Gastroesophageal sphincter (tissue), 4 donors: ENCODE measurements around the gene SLC19A3. TPM values are rescaled to one million over a fixed set of nuclear protein-coding genes. Genes with fewer than 3 reads are reported as not detected.

Experiments
- ATAC-seq: fragments of 150-250 bp; one replicate; pipeline ENCODE4 v1.9.1; 2016; ENCODE audit warnings: mild to moderate bottlenecking, moderate library complexity
- H3K27ac ChIP-seq, 4 donors: fragments of 200-600 bp; sonication (generic) in 3 of 4; 1 replicate in 3 of 4; 2 replicates in 1 of 4; pipeline ENCODE4 v1.5.1; 2016 to 2019
- H3K27me3 ChIP-seq: fragments of 200-600 bp; sonication (generic); one replicate; pipeline ENCODE4 v1.5.1; 2019
- H3K36me3 ChIP-seq, 2 donors: fragments of 200-600 bp; sonication (generic); one replicate each; pipeline ENCODE4 v1.5.1; 2019; ENCODE audit warnings: control low read depth in 1 of 2
- H3K4me1 ChIP-seq, 3 donors: fragments of 200-600 bp; sonication (generic); 1 replicate in 2 of 3; 2 replicates in 1 of 3; pipeline ENCODE4 v1.5.1; 2016 to 2019; ENCODE audit warnings: control low read depth in 2 of 3
- H3K4me3 ChIP-seq, 2 donors: fragments of 200-600 bp; sonication (generic); one replicate each; pipeline ENCODE4 v1.5.1; 2019; ENCODE audit warnings: mild to moderate bottlenecking in 1 of 2, moderate library complexity in 1 of 2
- H3K9me3 ChIP-seq, 3 donors: fragments of 200-600 bp; sonication (generic); one replicate each; pipeline ENCODE4 v1.5.1; 2017 to 2019; ENCODE audit warnings: control low read depth in 2 of 3
- EP300 ChIP-seq: sonication (generic); formaldehyde crosslinking; IDR thresholded peaks from one replicate; pipeline ENCODE4 v1.6.1; 2017; ENCODE audit warnings: antibody characterized with exemption, mild to moderate bottlenecking
- POLR2A ChIP-seq, 2 donors: fragments of 450-650 bp; IDR thresholded peaks; one replicate each; pipeline ENCODE4 v1.6.1; 2017; ENCODE audit warnings: antibody characterized with exemption in 2 of 2, mild to moderate bottlenecking in 2 of 2, moderate library complexity in 1 of 2
- POLR2AphosphoS5 ChIP-seq: sonication (generic); formaldehyde crosslinking; IDR thresholded peaks from one replicate; pipeline ENCODE4 v1.6.1; 2017; ENCODE audit warnings: antibody characterized with exemption
- WGBS, 2 donors: methylation state at CpG; one replicate each; pipeline ENCODE4 v1.1.5; 2018; ENCODE audit warnings: low coverage in 1 of 2; 5-methylcytosine and 5-hydroxymethylcytosine counted together
- total RNA-seq, 4 donors: library from RNA; depleted of rRNA; stranded (reverse); fragments of >200 nt; gene quantifications; one replicate each; pipeline ENCODE4 v1.1.0, GENCODE V29; 2016
- TF ChIP-seq, protein P1 (sequence below), 4 experiments: fragments of 200-600 bp in 2 of 4; fragments of 450-650 bp in 2 of 4; sonication (generic) in 1 of 4; IDR thresholded peaks; one replicate each; pipeline ENCODE4 v1.5.1; 2017 to 2019; ENCODE audit warnings: antibody characterized with exemption in 4 of 4, mild to moderate bottlenecking in 2 of 4, moderate library complexity in 2 of 4

SLC19A3 gene
- 1 to 10 TPM in 2 of 4 donors, under 1 TPM in 1, not detected in 1; 0.69 to 3.5 (median 1.8) TPM for total RNA-seq

GRCh38 chr2:227717687-227718567 is at the start of gene SLC19A3:
TSS of gene SLC19A3 (minus strand) at chr2:227718028. CDS start at chr2:227702318, 15,710 bp downstream.
- H3K27me3 ChIP-seq = no peaks in the 10 kb centered on the region
- WGBS, 2 donors = 1 to 7% methylated on average over 3 to 15 of the region's 35 CpGs
- peaks cover 0 to 21% (median 5%) of the 10 kb centered on the region in 3 donors for H3K4me1 ChIP-seq
- TF ChIP-seq EP300 (no peak), POLR2A (IDR thresholded peaks at IDR 0.05) (no peak), POLR2AphosphoS5 (peak; percentile 66)
- TF ChIP-seq, protein P1, sequence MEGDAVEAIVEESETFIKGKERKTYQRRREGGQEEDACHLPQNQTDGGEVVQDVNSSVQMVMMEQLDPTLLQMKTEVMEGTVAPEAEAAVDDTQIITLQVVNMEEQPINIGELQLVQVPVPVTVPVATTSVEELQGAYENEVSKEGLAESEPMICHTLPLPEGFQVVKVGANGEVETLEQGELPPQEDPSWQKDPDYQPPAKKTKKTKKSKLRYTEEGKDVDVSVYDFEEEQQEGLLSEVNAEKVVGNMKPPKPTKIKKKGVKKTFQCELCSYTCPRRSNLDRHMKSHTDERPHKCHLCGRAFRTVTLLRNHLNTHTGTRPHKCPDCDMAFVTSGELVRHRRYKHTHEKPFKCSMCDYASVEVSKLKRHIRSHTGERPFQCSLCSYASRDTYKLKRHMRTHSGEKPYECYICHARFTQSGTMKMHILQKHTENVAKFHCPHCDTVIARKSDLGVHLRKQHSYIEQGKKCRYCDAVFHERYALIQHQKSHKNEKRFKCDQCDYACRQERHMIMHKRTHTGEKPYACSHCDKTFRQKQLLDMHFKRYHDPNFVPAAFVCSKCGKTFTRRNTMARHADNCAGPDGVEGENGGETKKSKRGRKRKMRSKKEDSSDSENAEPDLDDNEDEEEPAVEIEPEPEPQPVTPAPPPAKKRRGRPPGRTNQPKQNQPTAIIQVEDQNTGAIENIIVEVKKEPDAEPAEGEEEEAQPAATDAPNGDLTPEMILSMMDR (IDR thresholded peaks at IDR 0.05) = no peak
- ATAC-seq = peak; percentile 95
- H3K27ac ChIP-seq = peak within 1 kb of the TSS in 3 of 4 donors; percentile 59 to 80 (median 79)
- peak within 1 kb of the TSS; percentile 16 to 52 for H3K4me3 ChIP-seq
- no peaks in the 10 kb centered on the region for H3K9me3 ChIP-seq
- no peaks in the 10 kb centered on the region for H3K36me3 ChIP-seq

GRCh38 chr2:227766373-227766883 is 48.6 kb upstream of the SLC19A3 start:
- TF ChIP-seq EP300 = no peak
- peak; percentile 21 for TF ChIP-seq POLR2AphosphoS5
- TF ChIP-seq POLR2A (IDR thresholded peaks at IDR 0.05) = no peak
- TF ChIP-seq, protein P1 (IDR thresholded peaks at IDR 0.05) = peak in 3 of 4 experiments; percentile 81 to 89 (median 84)
- H3K27me3 ChIP-seq = no peaks in the 10 kb centered on the region
- no peak overlapping the region for H3K27ac ChIP-seq
- no peaks in the 10 kb centered on the region for H3K36me3 ChIP-seq
- H3K9me3 ChIP-seq = no peaks in the 10 kb centered on the region
- peaks cover 0 to 8% (median 0%) of the 10 kb centered on the region in 3 donors for H3K4me1 ChIP-seq
- no peak overlapping the region for H3K4me3 ChIP-seq
- 8 to 22% methylated on average over 7 to 9 of the region's 11 CpGs for WGBS, 2 donors
- ATAC-seq = peak; percentile 92

DNA sequence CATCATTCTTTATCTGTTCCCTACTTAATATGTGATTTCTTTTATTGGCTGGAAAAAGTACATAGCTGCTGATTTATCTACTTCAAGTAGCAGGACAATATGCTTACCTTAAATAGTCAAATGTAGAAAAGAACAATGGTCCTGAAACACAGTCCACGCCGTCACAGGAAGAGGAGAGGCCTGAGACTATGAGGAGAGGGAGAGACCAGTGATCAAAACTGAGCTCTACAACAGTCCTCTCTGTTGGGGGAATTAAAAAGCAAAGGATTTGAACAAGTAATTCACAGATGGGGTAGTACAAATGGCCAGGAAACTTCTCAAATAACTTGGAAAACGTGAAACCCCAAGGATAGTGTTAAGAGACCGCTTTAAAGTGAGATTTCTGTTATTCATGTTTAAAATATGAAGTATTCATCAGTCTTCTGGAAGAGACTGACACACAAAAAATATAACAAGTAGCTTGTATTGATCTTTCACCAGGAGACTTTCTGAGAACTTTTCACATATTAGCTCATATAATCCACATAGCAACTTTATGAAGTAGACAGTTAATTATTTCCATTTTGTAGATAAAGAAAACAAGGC is 48.1 kb upstream of the SLC19A3 start:
- no peak overlapping the region for H3K4me3 ChIP-seq
- no peak overlapping the region for H3K27ac ChIP-seq
- no peak for ATAC-seq
- WGBS, 2 donors = 41 to 68% methylated on average over 4 of the region's 4 CpGs
- no peaks in the 10 kb centered on the region for H3K36me3 ChIP-seq
- TF ChIP-seq POLR2AphosphoS5 = no peak
- TF ChIP-seq, protein P1 (IDR thresholded peaks at IDR 0.05) = no peak
- no peak for TF ChIP-seq EP300
- no peak for TF ChIP-seq POLR2A (IDR thresholded peaks at IDR 0.05)
- H3K4me1 ChIP-seq = peaks cover 0 to 8% (median 0%) of the 10 kb centered on the region in 3 donors
- H3K27me3 ChIP-seq = no peaks in the 10 kb centered on the region
- no peaks in the 10 kb centered on the region for H3K9me3 ChIP-seq

DNA sequence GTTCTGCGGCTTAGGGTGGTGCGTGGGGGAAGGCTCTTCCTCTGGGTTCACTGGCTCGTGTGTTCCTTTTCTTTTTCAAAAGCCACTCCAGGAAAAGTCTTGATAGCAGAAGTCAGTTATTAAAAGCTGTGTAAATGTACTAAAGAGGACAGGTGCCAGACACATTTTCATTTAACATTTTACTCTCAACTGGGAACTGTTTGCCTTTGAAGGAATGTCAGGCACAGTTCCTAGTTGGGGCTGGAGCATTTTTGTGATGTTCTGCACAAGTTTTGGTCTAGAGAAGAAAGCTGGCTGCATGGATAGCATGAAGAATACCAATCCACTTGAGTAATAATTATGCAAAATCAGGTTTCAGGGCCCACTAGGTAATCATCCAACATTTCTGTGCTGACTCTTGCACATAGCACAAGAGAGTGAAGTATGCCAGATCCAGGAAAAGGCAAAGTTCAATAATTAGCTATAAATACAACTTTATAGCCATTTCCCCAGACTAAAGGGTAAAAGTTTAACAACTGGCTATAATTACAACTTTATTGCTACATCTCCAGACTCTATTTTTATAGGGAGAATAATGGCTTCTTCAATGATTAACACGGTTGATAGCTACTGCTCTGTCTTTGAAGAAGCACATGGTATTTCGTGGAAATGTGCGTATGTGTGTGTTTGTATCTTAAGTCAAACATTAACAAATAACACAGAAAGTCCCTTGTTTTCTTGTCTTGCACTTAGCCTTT is 44.1 kb upstream of the SLC19A3 start:
- 62 to 80% methylated on average over 4 to 6 of the region's 6 CpGs for WGBS, 2 donors
- TF ChIP-seq POLR2A (IDR thresholded peaks at IDR 0.05) = no peak
- TF ChIP-seq POLR2AphosphoS5 = no peak
- TF ChIP-seq, protein P1 (IDR thresholded peaks at IDR 0.05) = no peak
- TF ChIP-seq EP300 = no peak
- H3K9me3 ChIP-seq = no peaks in the 10 kb centered on the region
- no peak for ATAC-seq
- no peaks in the 10 kb centered on the region for H3K36me3 ChIP-seq
- no peak overlapping the region for H3K4me3 ChIP-seq
- H3K27ac ChIP-seq = no peak overlapping the region
- no peaks in the 10 kb centered on the region for H3K27me3 ChIP-seq
- peaks cover 0 to 8% (median 0%) of the 10 kb centered on the region in 3 donors for H3K4me1 ChIP-seq
